HG02642 (cell line): Measurements from ENCODE around the gene GGCT.
A peak's percentile ranks its signal among the peaks of the same experiment; 100 is the strongest.
"Not testable (repeated sequence)": the region's sequence is repeated elsewhere in the genome, so short reads cannot be mapped to it uniquely, and the experiment has no call there.

ENCODE experiments used
- ATAC-seq: cut with Tn5 transposase; IDR thresholded peaks from one replicate; pipeline ENCODE4 v1.9.1; 2021; ENCODE audit warnings: mild to moderate bottlenecking; ENCODE audit not compliant: unreplicated experiment, poor library complexity

Gene GGCT

GRCh38 chr7:30504301-30505173 is at the start of gene GGCT:
GGCT (minus strand) TSS chr7:30504829; CDS start chr7:30504709, 120 bp downstream.
- peak; percentile 98 for ATAC-seq

- ATAC-seq: no peak
Observed at GRCh38 chr7:30553546-30553945, 48.9 kb upstream of the GGCT start.

DNA sequence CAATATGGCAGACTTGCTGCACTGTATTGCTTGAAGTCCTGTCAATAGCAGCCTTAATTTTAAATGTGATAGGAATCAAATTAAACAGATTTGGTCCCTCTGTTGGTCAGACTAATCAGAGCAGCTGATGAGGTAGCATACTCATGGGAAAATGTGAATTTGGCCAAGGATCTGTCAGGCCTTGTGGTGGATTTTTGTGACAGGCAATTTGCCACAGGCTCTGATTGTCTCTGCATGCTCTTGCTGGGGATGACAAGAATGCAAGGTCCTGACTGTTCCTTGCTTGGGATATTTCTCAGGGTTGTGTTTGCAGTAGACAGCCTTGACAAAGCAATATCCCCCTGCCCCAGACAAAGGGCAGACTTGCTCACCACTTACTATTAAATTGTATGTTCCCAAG is 48.5 kb upstream of the GGCT start:
- ATAC-seq: no peak

DNA sequence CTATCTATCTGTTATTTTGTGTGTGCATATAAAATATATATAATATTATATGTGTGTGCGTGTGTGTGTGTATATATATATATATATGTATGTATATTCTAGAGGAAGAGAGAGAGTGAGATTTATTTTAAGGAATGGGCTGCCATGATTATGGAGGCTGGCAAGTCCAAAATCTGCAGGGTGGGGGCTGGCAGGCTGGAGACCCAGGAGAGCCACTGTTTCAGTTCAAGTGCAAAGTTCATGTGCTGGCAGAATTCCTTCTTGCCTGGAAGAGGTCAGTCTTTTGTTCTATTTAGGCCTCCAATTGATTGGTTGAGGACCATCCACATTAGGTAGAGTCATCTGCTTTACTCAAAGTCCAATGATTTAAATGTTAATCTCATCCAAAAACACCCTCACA is 47.7 kb upstream of the GGCT start:
- ATAC-seq: no peak

DNA sequence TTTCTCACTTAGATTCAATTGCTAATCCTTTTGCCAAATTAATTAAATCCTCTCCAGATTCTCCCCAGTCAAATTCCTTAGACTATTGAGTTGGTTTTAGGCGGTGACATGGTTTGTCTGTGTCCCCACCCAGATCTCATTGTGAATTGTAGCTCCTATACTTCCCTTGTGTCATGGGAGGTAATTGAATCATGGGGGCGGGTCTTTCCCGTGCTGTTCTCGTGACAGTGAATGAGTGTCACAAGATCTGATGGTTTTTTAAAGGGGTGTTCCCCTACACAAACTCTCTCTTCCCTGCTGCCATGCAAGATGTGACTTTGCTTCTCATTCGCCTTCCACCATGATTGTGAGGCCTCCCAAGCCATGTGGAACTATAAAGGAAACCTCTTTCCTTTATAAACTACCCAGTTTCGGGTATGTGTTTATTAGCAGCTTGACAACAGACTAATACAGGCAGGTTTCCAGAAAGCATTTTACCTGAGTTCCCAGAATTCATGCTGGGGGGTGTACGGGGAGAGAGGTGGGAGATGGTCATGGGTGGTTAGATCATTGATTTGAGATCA is 45.4 kb upstream of the GGCT start:
- ATAC-seq: no peak

GRCh38 chr7:30548845-30549244 is 44.2 kb upstream of the GGCT start:
- no peak for ATAC-seq

GRCh38 chr7:30546596-30546995 is 42.0 kb upstream of the GGCT start:
- ATAC-seq: no peak

GRCh38 chr7:30545791-30546555 is 41.3 kb upstream of the GGCT start:
- ATAC-seq: no peak

DNA sequence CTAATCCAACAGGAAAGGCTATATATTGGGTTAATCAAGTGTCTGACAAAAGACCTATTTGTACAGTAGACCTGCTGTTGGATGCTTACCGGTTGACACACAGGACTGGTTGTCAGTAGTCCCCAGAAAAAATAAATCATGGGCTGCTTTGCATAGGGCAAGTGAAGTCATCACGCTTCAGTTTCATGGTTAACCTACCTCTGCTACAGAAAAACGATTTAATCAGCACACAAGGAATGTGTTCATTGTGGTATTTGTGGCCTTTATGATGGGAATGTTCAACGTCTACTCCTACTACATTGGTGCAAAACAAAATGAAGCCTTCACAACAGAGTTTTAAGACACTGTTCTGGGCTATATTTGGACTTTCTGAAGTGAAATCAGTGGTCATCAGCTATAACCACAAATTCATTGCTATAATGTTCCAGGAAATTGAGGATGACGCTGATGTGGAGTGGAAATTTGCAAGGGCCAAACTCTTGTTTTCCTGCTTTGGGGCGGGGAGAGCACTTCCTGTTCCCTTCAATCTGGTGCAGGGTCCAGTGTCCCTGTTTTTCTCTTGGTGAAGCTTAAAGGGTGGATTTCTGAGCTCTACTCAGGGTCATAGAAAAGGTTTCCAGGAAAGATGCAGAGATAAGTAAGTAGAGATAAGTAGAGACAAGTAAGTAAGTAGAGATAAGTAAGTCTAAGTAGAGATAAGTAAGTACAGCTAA is 39.3 kb upstream of the GGCT start:
- ATAC-seq: no peak

- not testable (repeated sequence) for ATAC-seq
Observed at GRCh38 chr7:30543115-30543514, 38.5 kb upstream of the GGCT start.

DNA sequence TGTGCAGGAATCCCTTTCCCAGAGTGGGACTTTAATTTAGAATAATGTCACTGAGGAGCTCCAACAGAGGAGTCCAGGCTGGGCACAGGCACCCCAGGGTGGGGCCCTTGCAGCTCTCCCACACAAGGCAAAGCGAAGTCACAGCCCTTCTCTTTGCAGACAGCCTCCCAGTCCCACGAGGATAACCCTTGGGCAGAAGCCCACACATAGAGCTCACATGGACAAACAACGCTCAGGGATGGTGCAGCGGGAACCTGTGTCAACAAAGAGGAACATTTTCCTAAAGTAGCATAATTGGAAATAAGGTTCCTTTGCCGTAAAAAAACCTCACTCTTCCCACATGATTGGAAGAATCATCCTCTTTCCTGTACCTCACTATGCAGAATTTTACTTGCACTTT is 29.3 kb upstream of the GGCT start:
- ATAC-seq: no peak

- no peak for ATAC-seq
Observed at GRCh38 chr7:30531286-30531685, 26.7 kb upstream of the GGCT start.

GRCh38 chr7:30530373-30530772 is 25.7 kb upstream of the GGCT start:
- no peak for ATAC-seq

- no peak for ATAC-seq
Observed at GRCh38 chr7:30528779-30529178, 24.1 kb upstream of the GGCT start.

GRCh38 chr7:30527297-30527696 is 22.7 kb upstream of the GGCT start:
- ATAC-seq: not testable (repeated sequence)

DNA sequence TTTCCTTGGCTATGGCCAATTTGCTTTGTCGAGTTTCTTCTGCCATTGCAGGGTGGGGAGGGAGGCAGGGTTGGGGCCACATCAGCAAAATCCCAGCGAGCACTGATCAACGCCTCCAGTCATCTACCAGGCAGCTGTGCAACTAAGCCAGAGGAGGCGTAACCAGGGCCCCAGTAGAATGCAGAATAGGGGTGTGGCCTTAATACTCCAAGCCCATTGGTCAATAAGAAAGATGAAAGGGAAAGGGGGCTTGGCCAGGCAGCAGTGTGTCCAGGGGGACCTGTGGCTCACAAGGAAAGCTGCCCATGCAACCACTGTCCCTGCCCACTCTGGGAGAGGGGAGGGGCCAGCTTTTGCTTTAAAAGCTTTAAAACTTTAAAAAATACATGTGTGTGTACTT is 21.5 kb upstream of the GGCT start:
- no peak for ATAC-seq

- no peak for ATAC-seq
Observed at GRCh38 chr7:30525429-30525828, 20.8 kb upstream of the GGCT start.

DNA sequence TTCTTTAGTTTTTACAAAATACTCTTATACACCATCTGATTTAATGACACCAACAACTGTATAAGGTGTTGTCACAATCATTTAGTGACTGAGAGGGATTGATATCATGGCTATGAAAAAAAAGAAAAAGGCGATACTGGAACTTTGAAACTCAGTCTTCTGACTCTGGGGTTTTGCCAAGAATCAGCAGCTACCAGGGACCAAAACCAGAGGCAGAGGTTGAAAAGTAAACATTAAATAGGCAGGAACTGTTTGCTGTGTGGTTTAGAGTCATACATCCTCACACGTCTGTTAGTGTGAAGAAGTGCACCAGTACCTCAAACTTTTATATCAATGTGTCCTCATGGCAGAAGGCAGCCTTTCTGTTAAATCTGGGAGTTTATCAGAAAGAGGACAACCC is 19.9 kb upstream of the GGCT start:
- no peak for ATAC-seq

DNA sequence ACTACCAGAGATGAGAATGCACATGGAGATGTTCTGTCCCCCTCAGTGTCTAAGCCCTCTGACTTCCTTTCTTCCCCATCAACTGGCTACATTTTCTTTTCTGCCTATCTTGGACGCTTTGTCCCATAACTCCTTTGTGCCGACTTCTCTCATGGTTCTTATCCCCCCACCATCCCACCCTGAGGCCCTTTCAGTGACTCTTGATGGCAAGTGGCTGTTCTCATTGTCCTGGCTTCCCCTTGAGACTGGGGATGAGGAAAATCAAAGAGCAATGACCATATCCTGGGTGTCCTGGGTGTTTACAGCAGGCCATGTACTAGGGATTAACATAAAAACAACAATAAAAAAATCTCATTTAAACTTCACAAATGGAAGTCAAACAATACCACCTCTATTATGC is 18.8 kb upstream of the GGCT start:
- no peak for ATAC-seq

GRCh38 chr7:30522159-30522558 is 17.5 kb upstream of the GGCT start:
- no peak for ATAC-seq

DNA sequence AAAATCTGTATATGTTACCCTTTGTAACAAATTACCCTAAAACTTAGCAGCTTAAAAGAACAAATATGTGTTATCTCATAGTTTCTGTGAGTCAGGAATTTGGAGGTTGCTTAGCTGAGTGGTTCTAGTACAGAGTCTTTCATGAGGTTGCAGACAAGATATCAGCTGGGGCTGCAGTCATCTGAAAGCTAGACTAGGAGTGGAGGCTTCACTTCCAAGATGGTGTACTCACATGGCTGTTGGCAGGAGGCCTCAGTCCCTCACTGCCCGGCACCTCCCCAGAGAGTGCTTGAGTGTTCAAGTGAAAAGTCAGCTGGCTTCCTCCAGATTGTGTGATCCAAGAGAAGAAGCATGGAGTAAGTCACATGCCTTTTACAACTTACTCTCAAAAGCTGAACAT is 16.9 kb upstream of the GGCT start:
- ATAC-seq: no peak
